A549 (cell line): Measurements from ENCODE around the gene CHAD.

Source experiments
- TF ChIP-seq, protein P1 (sequence below): fragments of >200 bp; sonication (Bioruptor Twin); formaldehyde crosslinking; IDR thresholded peaks from 2 replicates; pipeline ENCODE4 v1.6.1; 2016
- TF ChIP-seq, protein P2 (sequence below): fragments of 200-600 bp; sonication (generic); IDR thresholded peaks from 2 replicates; pipeline ENCODE4 v1.6.1; 2016; ENCODE audit warnings: antibody characterized with exemption, mild to moderate bottlenecking, moderate library complexity

DNA sequence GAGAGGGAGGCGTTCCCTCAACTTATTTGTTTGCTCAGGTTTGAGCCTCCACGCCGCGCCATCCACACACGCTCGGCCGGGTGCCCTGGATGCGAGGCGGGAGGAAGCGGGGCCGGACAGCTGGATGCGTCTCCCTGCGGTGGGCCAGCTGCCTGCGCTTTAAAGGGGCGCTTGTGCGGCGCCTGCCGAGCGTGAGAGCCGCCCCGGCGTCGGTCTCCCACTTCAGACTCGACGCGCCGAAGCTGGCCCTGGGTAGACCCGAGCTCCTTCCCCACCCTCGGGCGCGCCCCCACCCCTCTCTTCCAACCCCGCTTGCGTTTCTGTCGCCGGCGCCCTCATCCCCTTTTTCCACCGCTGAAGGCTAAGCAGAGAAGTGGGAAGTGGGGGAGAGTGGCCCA is 527 bp upstream of the CHAD start:
- TF ChIP-seq, protein P1, sequence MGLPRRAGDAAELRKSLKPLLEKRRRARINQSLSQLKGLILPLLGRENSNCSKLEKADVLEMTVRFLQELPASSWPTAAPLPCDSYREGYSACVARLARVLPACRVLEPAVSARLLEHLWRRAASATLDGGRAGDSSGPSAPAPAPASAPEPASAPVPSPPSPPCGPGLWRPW, result no peak
- TF ChIP-seq, protein P2, sequence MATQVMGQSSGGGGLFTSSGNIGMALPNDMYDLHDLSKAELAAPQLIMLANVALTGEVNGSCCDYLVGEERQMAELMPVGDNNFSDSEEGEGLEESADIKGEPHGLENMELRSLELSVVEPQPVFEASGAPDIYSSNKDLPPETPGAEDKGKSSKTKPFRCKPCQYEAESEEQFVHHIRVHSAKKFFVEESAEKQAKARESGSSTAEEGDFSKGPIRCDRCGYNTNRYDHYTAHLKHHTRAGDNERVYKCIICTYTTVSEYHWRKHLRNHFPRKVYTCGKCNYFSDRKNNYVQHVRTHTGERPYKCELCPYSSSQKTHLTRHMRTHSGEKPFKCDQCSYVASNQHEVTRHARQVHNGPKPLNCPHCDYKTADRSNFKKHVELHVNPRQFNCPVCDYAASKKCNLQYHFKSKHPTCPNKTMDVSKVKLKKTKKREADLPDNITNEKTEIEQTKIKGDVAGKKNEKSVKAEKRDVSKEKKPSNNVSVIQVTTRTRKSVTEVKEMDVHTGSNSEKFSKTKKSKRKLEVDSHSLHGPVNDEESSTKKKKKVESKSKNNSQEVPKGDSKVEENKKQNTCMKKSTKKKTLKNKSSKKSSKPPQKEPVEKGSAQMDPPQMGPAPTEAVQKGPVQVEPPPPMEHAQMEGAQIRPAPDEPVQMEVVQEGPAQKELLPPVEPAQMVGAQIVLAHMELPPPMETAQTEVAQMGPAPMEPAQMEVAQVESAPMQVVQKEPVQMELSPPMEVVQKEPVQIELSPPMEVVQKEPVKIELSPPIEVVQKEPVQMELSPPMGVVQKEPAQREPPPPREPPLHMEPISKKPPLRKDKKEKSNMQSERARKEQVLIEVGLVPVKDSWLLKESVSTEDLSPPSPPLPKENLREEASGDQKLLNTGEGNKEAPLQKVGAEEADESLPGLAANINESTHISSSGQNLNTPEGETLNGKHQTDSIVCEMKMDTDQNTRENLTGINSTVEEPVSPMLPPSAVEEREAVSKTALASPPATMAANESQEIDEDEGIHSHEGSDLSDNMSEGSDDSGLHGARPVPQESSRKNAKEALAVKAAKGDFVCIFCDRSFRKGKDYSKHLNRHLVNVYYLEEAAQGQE, result no peak
